Measurements from ENCODE around the gene CHST3.
"Not testable (repeated sequence)": the region's sequence is repeated elsewhere in the genome, so short reads cannot be mapped to it uniquely, and the experiment has no call there.

The CHST3 gene

DNA sequence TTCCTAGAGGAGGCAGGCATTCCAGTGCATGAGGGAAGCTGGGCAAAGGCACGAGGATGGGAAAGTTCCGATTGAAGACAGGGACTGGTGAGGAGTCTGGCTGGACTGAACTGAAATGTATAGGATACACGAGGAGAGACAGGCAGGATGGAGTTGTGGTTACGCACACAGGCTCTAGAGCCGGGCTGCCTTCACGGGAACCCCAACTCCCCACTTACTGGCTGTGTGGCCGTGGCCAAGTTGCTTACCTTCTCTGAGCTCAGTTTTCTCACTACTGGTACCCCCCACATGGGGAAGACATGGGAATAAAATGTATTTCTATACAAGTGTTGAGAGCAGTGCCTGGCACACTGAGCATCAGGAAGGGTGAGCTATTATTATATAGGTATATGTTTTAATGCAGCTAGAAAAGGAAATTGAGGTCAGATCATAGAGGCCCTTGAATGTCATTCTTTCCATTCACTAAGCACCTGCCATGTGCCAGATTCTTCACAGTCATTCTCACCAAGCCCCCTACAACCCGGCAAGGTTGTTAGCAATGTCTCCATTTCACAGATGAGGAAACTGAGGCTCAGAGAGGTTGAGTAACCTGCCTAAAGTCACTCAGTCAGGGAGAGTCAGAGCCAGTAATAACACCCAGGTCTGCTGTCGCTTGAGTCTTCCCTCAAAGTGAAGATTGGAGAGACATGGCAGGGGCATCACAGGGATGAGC is 9.7 kb downstream of the CHST3 start:
- TF ChIP-seq, protein P1, sequence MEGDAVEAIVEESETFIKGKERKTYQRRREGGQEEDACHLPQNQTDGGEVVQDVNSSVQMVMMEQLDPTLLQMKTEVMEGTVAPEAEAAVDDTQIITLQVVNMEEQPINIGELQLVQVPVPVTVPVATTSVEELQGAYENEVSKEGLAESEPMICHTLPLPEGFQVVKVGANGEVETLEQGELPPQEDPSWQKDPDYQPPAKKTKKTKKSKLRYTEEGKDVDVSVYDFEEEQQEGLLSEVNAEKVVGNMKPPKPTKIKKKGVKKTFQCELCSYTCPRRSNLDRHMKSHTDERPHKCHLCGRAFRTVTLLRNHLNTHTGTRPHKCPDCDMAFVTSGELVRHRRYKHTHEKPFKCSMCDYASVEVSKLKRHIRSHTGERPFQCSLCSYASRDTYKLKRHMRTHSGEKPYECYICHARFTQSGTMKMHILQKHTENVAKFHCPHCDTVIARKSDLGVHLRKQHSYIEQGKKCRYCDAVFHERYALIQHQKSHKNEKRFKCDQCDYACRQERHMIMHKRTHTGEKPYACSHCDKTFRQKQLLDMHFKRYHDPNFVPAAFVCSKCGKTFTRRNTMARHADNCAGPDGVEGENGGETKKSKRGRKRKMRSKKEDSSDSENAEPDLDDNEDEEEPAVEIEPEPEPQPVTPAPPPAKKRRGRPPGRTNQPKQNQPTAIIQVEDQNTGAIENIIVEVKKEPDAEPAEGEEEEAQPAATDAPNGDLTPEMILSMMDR (IDR thresholded peaks at IDR 0.05; ENCODE audit: low read depth, low read length, missing control alignments): no peak
- no peak for DNase-seq (ENCODE audit: low read depth)
- no peak overlapping the region for H3K4me3 ChIP-seq (ENCODE audit: low read depth, low read length)

DNA sequence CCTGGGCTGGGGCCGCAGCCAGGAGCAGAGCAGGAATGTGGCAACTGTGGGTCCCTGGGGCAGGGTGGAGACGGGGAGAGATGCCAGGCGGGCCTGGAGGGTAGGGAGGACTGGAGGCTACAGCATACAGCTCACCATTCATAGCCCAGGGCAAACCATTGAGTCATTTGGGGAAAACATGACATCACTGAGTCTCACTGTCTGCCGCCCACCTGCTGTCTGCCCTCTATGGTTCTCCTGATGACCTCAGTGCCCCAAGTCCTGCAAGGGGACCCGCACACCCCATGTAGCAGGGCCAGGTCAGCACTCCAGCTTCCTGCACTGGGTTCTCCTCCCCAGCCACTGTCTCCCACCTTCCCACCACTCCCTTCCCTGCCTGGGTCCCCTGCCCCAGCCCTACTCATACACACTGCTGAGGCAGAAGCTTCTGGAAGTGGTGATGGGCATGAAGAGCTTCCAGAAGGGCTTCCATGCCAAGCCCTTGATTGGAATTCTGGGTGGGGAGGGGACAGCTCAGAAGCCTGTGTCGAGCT is 10.4 kb downstream of the CHST3 start:
- no peak for DNase-seq (ENCODE audit: low read depth)
- no peak overlapping the region for H3K4me3 ChIP-seq (ENCODE audit: low read depth, low read length)
- TF ChIP-seq, protein P1 (IDR thresholded peaks at IDR 0.05; ENCODE audit: low read depth, low read length, missing control alignments): no peak

DNA sequence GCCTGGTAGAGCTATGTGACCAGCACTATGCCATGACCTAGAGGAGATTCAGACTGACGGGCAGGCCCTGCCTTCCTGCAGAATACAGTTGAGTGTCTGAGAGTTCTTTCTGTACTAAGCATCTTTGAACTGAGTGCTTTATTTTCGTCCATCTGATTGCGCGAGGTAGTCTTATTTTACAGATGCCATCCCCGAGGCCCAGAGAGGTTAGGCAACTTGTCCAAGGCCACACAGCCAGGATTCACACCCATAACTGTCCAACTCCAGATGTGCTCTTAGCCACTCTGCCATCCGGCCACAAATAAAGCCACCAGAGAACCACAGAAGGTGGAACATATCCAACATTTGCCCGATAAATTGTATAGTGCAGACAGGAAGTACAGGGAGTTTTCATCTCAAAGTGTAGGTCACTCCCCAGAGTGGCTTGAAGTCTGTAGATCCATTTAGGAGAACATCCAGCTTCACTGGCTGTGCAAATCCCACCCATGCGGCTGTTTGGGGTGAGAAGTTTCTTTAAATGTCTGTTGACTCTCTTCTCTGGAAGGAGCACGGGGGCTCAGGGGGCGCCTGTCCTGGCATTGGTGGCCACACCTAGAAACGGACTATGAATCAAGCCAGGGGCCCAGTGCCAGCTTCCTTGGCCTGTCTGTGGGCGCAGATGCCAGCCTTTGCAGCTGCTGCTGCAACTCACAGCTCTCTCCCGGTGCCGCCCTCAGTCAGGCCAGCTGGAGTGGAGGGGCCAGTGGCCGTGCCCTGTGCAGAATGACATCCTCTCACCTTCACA is 11.1 kb downstream of the CHST3 start:
- no peak for DNase-seq (ENCODE audit: low read depth)
- H3K4me3 ChIP-seq (ENCODE audit: low read depth, low read length): no peak overlapping the region
- TF ChIP-seq, protein P1 (IDR thresholded peaks at IDR 0.05; ENCODE audit: low read depth, low read length, missing control alignments): no peak

DNA sequence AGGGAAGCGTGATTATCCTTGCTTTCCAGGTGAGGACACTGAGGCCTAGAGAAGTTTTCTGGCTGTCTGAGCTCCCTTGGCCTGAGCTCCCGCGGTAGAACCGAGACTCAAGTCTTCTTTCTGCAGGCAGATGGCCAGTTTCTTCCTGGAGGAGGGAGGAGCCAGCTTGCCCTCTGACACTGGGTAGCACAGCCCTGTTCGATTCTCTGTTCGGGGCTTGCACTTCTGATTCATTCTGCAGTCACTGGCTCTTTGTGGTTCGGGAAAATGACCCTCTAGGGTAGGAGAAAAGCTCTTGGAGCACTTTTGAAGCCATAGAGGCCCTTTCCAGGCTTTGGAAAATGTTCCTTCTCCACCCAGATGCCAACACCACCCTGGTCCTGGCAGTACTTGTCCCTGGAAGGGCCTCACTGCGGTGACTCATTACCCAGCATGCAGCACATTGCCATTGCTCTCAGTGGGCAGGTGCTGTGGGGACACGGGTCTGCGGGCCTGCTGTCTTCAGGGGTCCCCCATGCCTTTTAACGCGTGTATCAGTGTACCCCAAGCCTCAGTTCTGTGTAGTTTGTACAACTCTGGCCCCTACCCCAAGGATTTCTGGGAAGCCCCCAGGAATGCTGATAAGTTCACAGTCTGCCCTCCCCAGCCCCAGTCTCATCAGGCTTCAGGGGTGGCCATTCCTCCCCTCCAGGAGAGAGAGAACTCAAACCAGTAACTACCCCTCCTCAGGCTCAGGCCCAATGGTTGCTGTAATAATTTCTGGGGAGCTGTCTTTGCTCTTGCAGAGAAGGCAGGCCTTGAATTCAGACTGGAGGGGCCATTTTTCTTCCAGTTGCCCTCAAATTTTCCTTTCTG is 11.9 kb downstream of the CHST3 start:
- TF ChIP-seq, protein P1 (IDR thresholded peaks at IDR 0.05; ENCODE audit: low read depth, low read length, missing control alignments): no peak
- DNase-seq (ENCODE audit: low read depth): no peak
- no peak overlapping the region for H3K4me3 ChIP-seq (ENCODE audit: low read depth, low read length)

DNA sequence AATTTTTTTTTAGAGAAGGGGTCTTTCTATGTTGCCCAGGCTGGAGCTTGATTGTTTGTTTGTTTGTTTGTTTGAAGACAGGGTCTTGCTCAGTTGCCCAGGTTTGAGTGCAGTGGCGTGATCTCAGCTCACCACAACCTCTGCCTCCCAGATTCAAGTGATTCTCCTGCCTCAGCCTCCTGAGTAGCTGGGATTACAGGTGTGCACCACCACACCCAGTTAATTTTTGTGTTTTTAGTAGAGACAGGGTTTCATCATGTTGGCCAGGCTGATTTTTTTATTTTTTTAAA is 13.4 kb downstream of the CHST3 start:
- DNase-seq (ENCODE audit: low read depth); H3K4me3 ChIP-seq (ENCODE audit: low read depth, low read length): not testable (repeated sequence)

DNA sequence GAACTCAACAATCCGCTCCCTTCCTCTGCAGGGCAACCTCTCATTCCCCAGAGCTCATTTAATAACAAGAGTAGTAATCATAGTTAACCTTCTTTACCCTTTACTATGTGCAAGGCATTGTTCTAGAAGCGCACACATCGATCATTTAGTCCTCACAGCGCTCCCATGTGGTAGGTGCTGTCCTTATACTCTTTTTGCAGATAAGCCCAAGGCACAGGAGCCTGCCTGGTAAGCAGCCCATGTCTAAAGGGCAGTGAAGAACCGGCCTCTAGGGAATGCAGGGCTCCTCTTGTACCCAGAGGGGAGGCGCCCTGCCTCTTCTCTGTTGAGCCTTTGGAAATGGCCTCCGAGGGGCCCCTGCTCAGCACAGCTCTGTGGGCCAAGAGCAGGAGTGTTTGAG is 14.3 kb downstream of the CHST3 start:
- TF ChIP-seq, protein P1 (IDR thresholded peaks at IDR 0.05; ENCODE audit: low read depth, low read length, missing control alignments): no peak
- no peak overlapping the region for H3K4me3 ChIP-seq (ENCODE audit: low read depth, low read length)
- DNase-seq (ENCODE audit: low read depth): no peak
